ES-I3 (cell line): ENCODE data around the gene PABPC1L.
"Not testable (repeated sequence)": the region's sequence is repeated elsewhere in the genome, so short reads cannot be mapped to it uniquely, and the experiment has no call there.

Experiments
- H3K36me3 ChIP-seq: 2 replicates; pipeline ENCODE4 v1.6.1; 2013; ENCODE audit warnings: mild to moderate bottlenecking, low read length, control low read depth, moderate library complexity; ENCODE audit not compliant: insufficient read depth
- H3K4me1 ChIP-seq: 2 replicates; pipeline ENCODE4 v1.6.1; 2013; ENCODE audit warnings: mild to moderate bottlenecking, control low read depth, low read length; ENCODE audit not compliant: insufficient read depth
- H3K9ac ChIP-seq: 2 replicates; pipeline ENCODE4 v1.6.1; 2013; ENCODE audit warnings: low read depth, mild to moderate bottlenecking, low read length, moderate library complexity
- H3K9me3 ChIP-seq: 2 replicates; pipeline ENCODE4 v1.6.1; 2013; ENCODE audit warnings: mild to moderate bottlenecking, low read length, moderate library complexity; ENCODE audit not compliant: control insufficient read depth, insufficient read depth

Gene PABPC1L

DNA sequence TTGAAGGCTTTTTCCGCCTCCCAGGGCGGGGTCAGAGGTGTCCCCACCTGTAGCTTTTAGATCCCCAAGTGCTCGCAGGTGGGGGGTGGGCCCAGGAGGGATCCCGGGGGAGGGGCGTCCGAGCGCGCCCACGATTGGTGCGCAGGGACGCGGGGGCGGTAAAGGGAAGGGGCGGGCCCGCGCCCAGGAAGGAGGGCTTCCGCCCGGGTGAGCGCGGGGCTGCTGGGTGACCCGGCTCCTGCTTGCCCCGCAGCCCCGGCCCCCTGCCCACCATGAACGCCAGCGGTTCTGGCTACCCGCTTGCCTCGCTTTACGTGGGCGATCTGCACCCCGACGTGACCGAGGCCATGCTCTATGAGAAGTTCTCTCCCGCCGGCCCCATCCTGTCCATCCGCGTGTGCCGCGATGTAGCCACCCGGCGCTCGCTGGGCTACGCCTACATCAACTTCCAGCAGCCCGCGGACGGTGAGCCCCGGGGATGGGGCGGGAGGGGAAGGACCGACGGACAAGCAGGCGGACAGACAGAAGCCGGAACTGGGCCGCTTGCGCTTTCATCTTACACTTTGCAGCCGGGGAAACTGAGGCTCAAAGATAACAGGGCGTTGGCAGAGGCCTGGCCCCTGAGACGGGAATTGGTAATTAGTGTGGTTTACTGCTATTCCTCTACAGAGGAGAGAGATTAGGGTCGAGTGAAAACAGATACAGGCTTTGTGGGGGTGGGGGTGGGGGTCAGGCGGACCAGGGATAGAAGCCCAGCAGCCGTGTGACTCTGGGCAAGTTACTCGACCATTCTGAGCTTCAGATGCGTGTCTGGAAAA is at the start of gene PABPC1L:
TSS of gene PABPC1L (plus strand) at position 189 of the 818 bp plus-strand sequence. CDS start at position 273, 84 bp downstream.
- Histone ChIP-seq H3K4me1 (peaks cover 14% of the 10 kb centered on the region), H3K9me3 (no peaks in the 10 kb centered on the region), H3K9ac (peak within 1 kb of the TSS; percentile 86), H3K36me3 (peaks cover 29% of the 10 kb centered on the region)

DNA sequence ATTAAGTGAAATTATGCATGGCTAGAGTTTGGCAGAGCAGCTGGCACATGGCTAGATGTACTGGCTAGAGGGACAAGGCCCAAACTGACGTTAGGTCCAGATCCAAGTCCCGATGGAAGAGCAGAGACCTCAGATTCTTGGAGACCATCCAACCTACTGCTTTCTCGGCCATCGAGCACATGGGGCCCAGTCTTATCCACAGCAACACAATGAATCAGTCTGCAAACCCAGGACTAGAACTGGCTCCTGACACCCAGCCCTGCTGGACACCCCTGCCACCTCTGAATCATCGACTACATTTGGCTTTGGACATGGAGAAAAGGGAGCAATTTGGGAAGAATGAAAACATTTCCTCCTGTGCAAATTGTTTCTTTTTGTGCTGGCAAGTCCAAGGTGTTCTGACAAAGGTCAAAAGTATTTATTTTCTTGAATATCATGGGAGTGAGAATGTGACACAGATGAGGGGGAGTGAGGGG is 48.3 kb upstream of the PABPC1L start:
- H3K36me3 ChIP-seq, result no peaks in the 10 kb centered on the region
- no peak overlapping the region for H3K9ac ChIP-seq
- no peaks in the 10 kb centered on the region for H3K9me3 ChIP-seq
- peaks cover 3% of the 10 kb centered on the region; the same call in 1 of the 2 replicates for H3K4me1 ChIP-seq

DNA sequence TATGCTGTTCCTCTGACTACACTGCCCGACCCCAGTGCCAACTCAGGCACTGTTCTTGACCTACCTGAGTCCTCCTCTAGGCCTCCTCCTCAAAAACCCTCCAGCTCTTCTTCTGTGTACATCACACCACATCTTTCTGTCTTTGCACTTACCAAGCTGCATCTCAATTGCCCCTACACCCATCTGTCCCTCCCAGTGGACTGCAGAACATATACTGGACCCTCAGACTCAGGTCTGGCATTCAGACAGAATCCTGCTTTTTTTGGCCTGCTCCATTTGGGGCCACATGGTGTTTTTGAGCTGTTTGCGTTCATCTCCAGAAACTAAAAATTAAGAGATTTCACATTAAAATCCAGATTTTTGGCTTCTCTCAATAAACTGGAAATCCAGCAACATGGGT is 47.6 kb upstream of the PABPC1L start:
- Histone ChIP-seq H3K36me3 (no peaks in the 10 kb centered on the region), H3K4me1 (peaks cover 3% of the 10 kb centered on the region; the same call in 1 of the 2 replicates), H3K9ac (no peak overlapping the region), H3K9me3 (no peaks in the 10 kb centered on the region)

DNA sequence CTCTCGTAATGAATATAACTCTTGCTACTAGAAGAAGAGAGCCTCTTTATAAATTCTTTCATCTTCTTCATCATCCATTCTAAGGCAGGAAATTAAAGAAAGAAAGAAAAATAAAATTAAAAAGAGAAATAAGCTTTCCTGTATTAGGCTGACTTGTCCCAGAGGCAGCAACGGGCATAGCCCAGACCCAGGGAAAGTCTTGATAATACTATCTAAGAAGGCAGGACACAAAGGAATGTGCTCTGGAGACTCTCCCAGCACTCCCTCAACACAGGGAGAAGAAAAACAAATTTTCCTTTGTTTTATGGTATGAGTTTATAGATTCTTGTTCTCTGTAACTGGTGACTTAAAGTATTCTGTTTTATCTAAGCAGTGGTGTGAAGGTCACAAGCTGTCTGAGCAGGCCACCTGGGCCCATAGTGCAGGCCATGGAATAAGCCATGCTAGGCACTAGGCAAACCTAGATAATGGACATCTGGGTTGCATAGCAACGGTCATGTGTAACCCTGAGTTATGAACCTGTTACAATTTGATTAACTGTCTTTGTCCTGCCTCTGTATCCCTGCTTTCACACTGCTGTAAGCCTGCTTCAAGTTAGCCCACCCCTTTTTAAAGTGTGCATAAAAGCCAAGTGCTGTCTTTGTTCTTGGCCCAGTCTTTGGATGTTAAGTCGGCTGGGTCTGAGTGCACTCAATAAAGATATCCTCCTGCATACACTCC is 46.3 kb upstream of the PABPC1L start:
- H3K9me3 ChIP-seq, H3K36me3 ChIP-seq, H3K9ac ChIP-seq, H3K4me1 ChIP-seq: not testable (repeated sequence)

DNA sequence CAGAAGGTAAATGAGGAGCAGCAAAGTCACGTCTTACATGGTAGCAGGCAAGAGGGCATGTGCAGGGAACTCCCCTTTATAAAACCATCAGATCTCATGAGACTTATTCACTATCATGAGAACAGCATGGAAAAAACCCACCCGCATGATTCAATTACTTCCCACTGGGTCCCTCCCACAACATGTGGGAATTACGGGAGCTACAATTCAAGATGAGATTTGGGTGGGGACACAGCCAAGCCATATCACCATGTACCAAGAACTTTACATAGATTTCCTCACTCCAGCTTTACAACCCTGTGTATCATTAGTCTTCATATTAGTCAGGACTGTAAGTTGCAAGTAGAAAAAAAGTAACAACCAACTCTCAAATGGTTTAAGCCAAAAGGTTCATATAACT is 45.4 kb upstream of the PABPC1L start:
- H3K9me3 ChIP-seq, H3K4me1 ChIP-seq, H3K9ac ChIP-seq, H3K36me3 ChIP-seq: not testable (repeated sequence)

DNA sequence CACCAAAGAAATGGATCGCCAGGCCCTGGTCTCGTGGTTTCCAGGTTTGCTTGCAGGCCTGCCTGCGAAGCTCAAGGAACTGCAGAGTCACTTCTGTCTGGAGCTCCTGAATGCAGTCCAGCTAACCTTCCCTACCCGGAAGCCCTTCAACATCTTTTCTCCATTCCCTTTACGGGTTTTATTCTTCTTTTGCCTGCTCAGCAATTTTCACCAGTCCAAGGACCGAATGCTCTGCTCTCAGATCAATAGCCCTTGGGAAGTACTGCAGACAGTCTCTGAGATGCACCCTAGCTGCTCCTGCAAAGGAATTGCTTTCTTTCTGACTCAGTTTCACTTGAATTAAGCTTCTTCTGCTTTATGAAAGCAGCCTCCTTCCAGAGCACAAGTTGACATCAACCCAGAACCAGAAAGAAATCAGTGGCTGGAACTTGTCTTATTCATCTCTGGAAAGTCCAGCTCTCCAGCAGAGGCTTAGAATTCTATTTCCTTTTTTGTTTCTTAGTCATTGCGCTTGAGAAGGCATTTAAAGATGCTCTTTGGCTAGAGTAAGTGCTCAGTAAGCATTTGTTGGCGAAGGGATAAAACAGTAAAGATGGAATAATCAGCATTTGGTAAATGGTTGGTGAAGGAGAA is 43.0 kb upstream of the PABPC1L start:
- no peak overlapping the region for H3K9ac ChIP-seq

DNA sequence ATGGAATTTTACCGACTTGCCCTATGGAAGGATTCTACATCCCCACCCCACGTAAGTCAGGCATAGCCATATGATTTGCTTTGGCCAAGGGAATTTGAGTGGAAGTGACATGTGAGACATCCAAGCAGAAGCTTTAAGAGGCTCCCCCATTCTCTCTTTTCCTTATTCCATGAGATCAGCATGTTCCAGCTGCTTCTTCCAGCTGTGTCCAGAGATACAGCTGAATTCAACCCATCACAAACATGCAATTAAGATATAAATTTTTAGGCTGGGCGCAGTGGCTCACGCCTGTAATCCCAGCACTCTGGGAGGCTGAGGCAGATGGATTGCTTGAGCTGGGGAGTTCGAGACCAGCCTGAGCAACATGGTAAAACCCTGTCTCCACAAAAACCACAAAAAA is 40.4 kb upstream of the PABPC1L start:
- H3K9me3 ChIP-seq, result no peaks in the 10 kb centered on the region
- no peak overlapping the region for H3K9ac ChIP-seq

More for the DNA sequence above, 43.0 kb upstream of the PABPC1L start:
- H3K9me3 ChIP-seq, result no peaks in the 10 kb centered on the region
- no peaks in the 10 kb centered on the region for H3K4me1 ChIP-seq
- H3K36me3 ChIP-seq, result no peaks in the 10 kb centered on the region

DNA sequence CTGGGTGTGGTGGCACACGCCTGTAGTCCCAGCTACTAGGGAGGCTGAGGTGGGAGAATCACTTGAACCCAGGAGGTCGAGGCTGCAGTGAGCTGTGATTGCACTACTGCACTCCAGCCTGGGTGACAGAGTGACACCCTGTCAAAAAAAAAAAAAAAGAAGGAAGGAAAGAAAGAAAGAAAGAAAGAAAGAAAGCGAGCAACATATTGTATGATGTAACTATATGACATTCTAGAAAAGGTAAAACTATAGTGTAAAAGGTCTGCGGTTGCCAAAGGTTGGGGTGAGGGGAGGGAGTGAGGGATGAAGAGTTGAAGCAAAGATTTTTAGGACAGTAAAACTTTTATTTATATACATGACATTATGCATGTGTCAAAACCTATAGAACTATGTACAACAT is 27.5 kb upstream of the PABPC1L start:
- not testable (repeated sequence) for H3K36me3 ChIP-seq, H3K9ac ChIP-seq, H3K4me1 ChIP-seq, H3K9me3 ChIP-seq

More for the DNA sequence above, 40.4 kb upstream of the PABPC1L start:
- Histone ChIP-seq H3K36me3 (no peaks in the 10 kb centered on the region), H3K4me1 (no peaks in the 10 kb centered on the region)

DNA sequence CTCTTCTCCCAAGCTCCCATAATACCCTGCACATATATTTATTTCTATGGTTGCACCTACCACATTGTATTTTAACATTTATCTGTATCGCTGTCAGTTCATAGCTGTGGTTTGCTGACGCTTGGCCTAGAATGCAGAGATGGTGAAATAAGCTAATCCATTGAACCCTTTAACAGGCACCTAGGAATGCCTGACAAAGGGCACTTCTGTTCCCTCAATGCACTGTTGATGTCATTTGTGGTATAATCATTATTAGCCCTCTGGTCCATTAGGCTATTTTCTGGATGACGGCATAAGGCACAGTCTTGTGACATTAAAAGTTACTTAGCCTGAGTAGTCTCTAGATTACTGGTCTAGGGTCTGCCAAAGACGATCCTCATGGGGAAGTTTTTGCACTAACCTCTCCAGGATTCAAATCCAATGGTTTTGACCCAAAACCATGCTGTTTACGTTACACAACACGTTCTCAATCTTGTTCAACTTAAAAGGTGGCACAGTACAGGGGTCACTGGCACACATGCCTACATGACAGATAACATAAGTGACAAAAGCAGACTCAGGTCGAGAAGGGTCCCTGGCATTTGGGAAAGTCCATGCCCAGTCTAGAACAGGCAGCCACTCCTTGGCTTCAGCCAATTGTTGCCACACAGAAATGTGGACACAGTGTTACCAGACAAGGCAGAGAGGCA is 26.5 kb upstream of the PABPC1L start:
- no peaks in the 10 kb centered on the region; the same call in 1 of the 2 replicates for H3K9me3 ChIP-seq
- no peaks in the 10 kb centered on the region for H3K36me3 ChIP-seq
- H3K9ac ChIP-seq, result no peak overlapping the region
- peaks cover 5% of the 10 kb centered on the region; the same call in 1 of the 2 replicates for H3K4me1 ChIP-seq

DNA sequence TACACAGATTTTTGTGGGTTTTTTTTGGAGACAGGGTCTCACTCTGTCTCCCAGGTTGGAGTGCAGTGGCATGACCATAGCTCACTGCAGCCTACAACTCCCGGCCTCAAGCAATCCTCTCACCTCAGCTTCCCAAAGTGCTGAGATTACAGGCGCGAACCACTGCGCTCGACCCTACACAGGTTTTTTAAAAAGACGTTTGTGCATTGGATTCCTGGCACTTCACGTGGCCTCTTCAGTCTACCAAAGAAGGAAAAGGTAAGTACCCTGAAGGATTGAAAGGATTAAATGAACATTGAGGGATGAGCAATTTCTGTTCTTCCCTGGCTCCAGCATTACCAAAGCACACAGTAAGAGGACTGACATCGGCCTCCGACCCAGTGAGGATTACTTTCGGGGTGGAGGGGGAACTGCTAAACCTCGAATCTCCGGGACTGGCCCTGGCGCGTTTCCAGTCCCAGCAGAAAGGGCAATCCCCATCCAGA is 24.9 kb upstream of the PABPC1L start:
- Histone ChIP-seq H3K9ac (peak overlapping the region; percentile 61), H3K4me1 (peaks cover 10% of the 10 kb centered on the region; the same call in 1 of the 2 replicates), H3K9me3 (no peaks in the 10 kb centered on the region), H3K36me3 (no peaks in the 10 kb centered on the region)

DNA sequence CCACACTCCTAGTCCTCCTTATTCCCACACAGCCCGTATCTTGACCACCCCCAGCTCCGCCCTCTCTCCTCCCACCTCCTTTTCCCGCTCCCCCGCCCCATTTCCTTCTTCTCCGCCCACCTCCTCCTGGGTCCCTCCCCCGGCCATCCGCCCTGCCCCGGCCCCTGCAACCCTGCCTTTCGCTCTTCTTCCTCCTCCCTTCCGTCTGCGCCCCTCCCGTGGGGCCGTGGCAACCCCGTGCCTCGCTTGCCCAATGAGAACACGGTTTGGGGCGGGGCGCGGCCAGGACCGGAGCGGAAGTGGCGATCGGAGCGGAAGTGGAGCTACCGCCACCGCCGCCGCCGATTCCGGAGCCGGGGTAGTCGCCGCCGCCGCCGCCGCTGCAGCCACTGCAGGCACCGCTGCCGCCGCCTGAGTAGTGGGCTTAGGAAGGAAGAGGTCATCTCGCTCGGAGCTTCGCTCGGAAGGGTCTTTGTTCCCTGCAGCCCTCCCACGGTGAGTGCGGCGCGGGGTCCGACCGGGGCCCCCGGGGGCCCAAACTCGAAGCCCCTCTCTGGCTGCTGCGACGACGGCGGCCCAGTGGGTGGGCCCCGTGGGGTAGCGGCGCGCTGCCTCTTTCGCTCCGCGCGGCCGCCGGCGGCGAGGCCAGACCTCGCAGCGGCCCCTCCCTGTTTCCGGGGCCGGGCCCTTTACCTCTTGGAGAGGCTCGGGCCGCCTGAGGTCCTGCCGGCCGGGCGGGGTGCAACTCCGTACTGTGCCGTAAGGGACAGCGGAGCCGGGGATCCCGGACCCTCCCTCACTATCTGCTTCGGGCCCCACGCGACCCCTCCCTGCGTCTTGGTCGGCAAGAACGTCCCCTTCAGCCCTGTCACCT is 24.2 kb upstream of the PABPC1L start, which contains the start of gene YWHAB:
TSS of gene YWHAB (plus strand) at position 314 of the 874 bp plus-strand sequence. CDS start 15,829 bp downstream, outside the sequence.
- H3K36me3 ChIP-seq, result no peaks in the 10 kb centered on the region
- peaks cover 10% of the 10 kb centered on the region; the same call in 1 of the 2 replicates for H3K4me1 ChIP-seq
- H3K9me3 ChIP-seq, result no peaks in the 10 kb centered on the region
- H3K9ac ChIP-seq, result peak within 1 kb of the TSS; percentile 99

DNA sequence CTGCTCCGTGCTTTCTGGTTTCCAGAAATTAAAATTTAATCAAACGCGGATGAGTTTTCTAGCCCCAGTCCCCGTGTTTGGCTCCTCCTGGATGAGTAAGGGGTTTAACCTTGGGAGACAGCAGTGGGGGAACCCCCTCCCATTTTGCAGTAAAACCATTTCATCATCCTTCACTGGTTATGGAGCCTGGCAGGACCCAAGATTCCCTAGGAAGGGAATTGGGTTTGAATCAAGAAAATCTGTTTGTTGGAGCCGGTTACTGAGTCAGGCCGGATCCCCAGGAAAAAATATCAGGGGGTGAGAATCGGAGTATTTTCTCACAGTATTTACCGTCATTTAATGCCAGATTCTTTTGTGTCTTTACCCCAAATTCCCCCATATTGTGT is 23.6 kb upstream of the PABPC1L start:
- Histone ChIP-seq H3K4me1 (peaks cover 10% of the 10 kb centered on the region; the same call in 1 of the 2 replicates), H3K9ac (peak overlapping the region; percentile 99), H3K36me3 (no peaks in the 10 kb centered on the region), H3K9me3 (no peaks in the 10 kb centered on the region)

DNA sequence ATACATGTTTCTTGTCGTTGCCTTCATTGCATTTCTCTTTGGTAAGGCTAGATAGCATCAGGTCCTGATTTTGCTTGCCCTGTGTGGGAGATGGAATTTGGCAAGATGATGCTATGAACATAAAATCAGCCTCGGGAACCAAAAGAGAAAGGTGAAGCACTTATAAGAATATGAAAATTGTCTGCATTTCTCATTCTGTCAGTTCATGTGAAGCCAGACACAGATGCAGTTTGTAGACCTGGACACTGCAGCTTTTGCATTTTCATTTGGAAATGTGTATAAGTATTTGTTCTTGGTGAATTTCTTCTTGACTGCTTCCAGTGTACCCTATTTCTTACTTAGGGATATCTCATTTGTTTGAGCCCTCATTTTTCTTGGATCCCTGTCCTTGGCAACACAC is 23.0 kb upstream of the PABPC1L start:
- H3K4me1 ChIP-seq, result peaks cover 10% of the 10 kb centered on the region; the same call in 1 of the 2 replicates
- H3K9ac ChIP-seq, result peak overlapping the region; percentile 99
- H3K36me3 ChIP-seq, result no peaks in the 10 kb centered on the region
- H3K9me3 ChIP-seq, result no peaks in the 10 kb centered on the region
